ENCODE data around the gene PDXK.

- TF ChIP-seq CTCF (IDR thresholded peaks at IDR 0.05) (no peak), POLR2A (IDR thresholded peaks at IDR 0.05) (no peak), EP300 (IDR thresholded peaks at IDR 0.05) (no peak)
These were observed 27.1 kb upstream of the PDXK start for GRCh38 chr21:43691801-43692200.

Measured in tibial nerve (tissue), 4 donors.